Measurements from ENCODE around the gene FOXR1. TPM values are rescaled to one million over a fixed set of nuclear protein-coding genes. Genes with fewer than 3 reads are reported as not detected.

The FOXR1 gene
- total and polyA plus RNA-seq, 2 of the 8 experiments (the other 6 are each of a cell fraction or from before 2014, with no cell fraction given), result not detected

GRCh38 chr11:118928101-118928869 is 43.3 kb upstream of the FOXR1 start (continued):
- TF ChIP-seq FOSL1 (IDR thresholded peaks at IDR 0.05; ENCODE audit: insufficient read depth, low read depth, low read length) (no peak), GABPA (IDR thresholded peaks at IDR 0.05; ENCODE audit: borderline replicate concordance, insufficient read depth, low read length) (no peak), SIN3A (conservative IDR thresholded peaks at IDR 0.05 in 1 of 2, IDR thresholded peaks at IDR 0.05 in 1 of 2; ENCODE audit: low read depth in 1 of 2, low read length in 2 of 2) (peak in 1 of 2 experiments; percentile 92; a peak in 3 of 4 replicates), CREB1 (IDR thresholded peaks at IDR 0.05) (no peak), CTBP2 (IDR thresholded peaks at IDR 0.05; ENCODE audit: borderline replicate concordance, insufficient read depth, insufficient read length, low read length) (no peak), RNF2 (IDR thresholded peaks at IDR 0.05; ENCODE audit: borderline replicate concordance, low read depth, low read length, missing control alignments, poor library complexity, severe bottlenecking) (no peak), E2F6 (IDR thresholded peaks at IDR 0.05) (no peak), CTCF (IDR thresholded peaks at IDR 0.05; ENCODE audit: control extremely low read depth in 1 of 3, insufficient read depth in 1 of 3, low read depth in 1 of 3, low read length in 3 of 3) (peak; percentile 80 to 92 (median 88)), KDM4A (IDR thresholded peaks at IDR 0.05; ENCODE audit: low read depth, low read length, severe bottlenecking) (no peak), ATF3 (IDR thresholded peaks at IDR 0.05; ENCODE audit: insufficient read depth, low read depth, low read length) (0 out of 2 replicates have a peak, but pooled peaks have one; percentile 30), TAF1 (IDR thresholded peaks at IDR 0.05; ENCODE audit: low read depth, low read length) (no peak), EP300 (IDR thresholded peaks at IDR 0.05; ENCODE audit: borderline replicate concordance in 1 of 2, low read depth in 2 of 2, low read length in 2 of 2) (no peak), SP1 (IDR thresholded peaks at IDR 0.05; ENCODE audit: low read depth, low read length) (peak; percentile 95), JUND (IDR thresholded peaks at IDR 0.05; ENCODE audit: low read length) (peak; percentile 27; the same call in 1 of the 2 replicates), USF2 (IDR thresholded peaks at IDR 0.05; ENCODE audit: low read length) (peak; percentile 54; the same call in 1 of the 2 replicates), MAX (IDR thresholded peaks at IDR 0.05) (0 out of 2 replicates have a peak, but pooled peaks have one; percentile 33), CHD1 (IDR thresholded peaks at IDR 0.05; ENCODE audit: low read depth, low read length) (no peak)

Measured in H1 (cell line).